ENCODE data around the gene DUSP6. TPM values are rescaled to one million over a fixed set of nuclear protein-coding genes. Genes with fewer than 3 reads are reported as not detected.

DUSP6 gene
- 67.2 TPM for total RNA-seq (ENCODE audit: insufficient read depth, low replicate concordance)

GRCh38 chr12:89352492-89353187 lies at the start of gene DUSP6:
Gene DUSP6 (minus strand): TSS chr12:89352501. CDS start chr12:89352039, 462 bp downstream.
- peak; percentile 95 for DNase-seq (ENCODE audit: low spot score)

GRCh38 chr12:89401433-89402058 lies 49.2 kb upstream of the DUSP6 start:
- no peak for DNase-seq (ENCODE audit: low spot score)

GRCh38 chr12:89400415-89400814 lies 48.1 kb upstream of the DUSP6 start:
- DNase-seq (ENCODE audit: low spot score), result no peak

GRCh38 chr12:89395712-89396111 lies 43.4 kb upstream of the DUSP6 start:
- DNase-seq (ENCODE audit: low spot score), result no peak

GRCh38 chr12:89393551-89394121 lies 41.3 kb upstream of the DUSP6 start:
- DNase-seq (ENCODE audit: low spot score), result peak; percentile 75

- no peak for DNase-seq (ENCODE audit: low spot score)
Measured at GRCh38 chr12:89392391-89392790, 40.1 kb upstream of the DUSP6 start.

- no peak for DNase-seq (ENCODE audit: low spot score)
Measured at GRCh38 chr12:89391726-89392336, 39.5 kb upstream of the DUSP6 start.

- DNase-seq (ENCODE audit: low spot score), result no peak
Measured at GRCh38 chr12:89390802-89391673, 38.7 kb upstream of the DUSP6 start.

- peak; percentile 71 for DNase-seq (ENCODE audit: low spot score)
Measured at GRCh38 chr12:89389755-89390661, 37.7 kb upstream of the DUSP6 start.

- DNase-seq (ENCODE audit: low spot score), result no peak
Measured at GRCh38 chr12:89386138-89386537, 33.8 kb upstream of the DUSP6 start.

- no peak for DNase-seq (ENCODE audit: low spot score)
Measured at GRCh38 chr12:89384807-89385206, 32.5 kb upstream of the DUSP6 start.

GRCh38 chr12:89384050-89384758 lies 31.9 kb upstream of the DUSP6 start:
- peak; percentile 71 for DNase-seq (ENCODE audit: low spot score)

GRCh38 chr12:89383235-89384049 lies 31.1 kb upstream of the DUSP6 start:
- DNase-seq (ENCODE audit: low spot score), result no peak

- no peak for DNase-seq (ENCODE audit: low spot score)
Measured at GRCh38 chr12:89382328-89382727, 30.0 kb upstream of the DUSP6 start.

- DNase-seq (ENCODE audit: low spot score), result no peak
Measured at GRCh38 chr12:89379839-89380467, 27.7 kb upstream of the DUSP6 start.

GRCh38 chr12:89379148-89379838 lies 27.0 kb upstream of the DUSP6 start:
- no peak for DNase-seq (ENCODE audit: low spot score)

GRCh38 chr12:89376844-89377243 lies 24.5 kb upstream of the DUSP6 start:
- no peak for DNase-seq (ENCODE audit: low spot score)

GRCh38 chr12:89376202-89376529 lies 23.9 kb upstream of the DUSP6 start:
- DNase-seq (ENCODE audit: low spot score), result no peak

Data from umbilical cord (tissue), 2 donors.